Measurements from ENCODE around the gene CPA5. TPM values are rescaled to one million over a fixed set of nuclear protein-coding genes. Genes with fewer than 3 reads are reported as not detected.

The CPA5 gene
- total RNA-seq, 1 experiment from 2014 or later = 0.06 TPM

DNA sequence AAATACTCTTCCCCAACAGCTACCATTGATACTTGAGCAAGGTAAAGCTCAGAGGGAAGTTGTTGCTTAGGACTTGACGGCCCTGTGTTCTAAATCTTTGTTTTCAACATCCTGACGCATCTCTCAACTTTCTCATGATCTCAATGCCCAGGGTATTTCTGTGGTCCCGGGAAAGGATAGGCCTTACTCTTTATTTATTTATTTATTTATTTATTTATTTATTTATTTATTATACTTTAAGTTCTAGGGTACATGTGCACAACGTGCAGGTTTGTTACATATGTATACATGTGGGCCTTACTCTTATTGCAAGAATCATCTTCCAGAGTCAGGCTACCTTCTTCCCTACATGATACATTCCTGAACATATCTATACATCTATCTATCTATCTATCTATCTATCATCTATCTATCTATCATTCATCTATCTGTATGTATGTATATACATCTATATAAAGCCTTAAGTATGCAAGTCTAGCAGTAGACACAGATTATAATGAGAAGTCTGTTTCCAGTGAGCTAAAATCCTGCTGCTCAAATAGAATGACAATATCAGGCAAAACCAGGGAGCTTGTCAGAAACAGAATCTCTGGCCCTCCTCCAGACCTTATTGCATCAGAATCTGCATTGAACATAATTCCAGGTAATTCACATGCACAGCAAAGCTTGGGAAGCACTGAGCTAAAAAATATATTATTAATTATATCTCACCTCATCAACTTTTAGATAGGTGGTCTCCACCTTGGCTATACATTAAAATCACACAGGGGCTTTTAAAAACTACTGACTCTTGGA is 12.2 kb upstream of the CPA5 start:
- DNase-seq (ENCODE audit: low read depth) = no peak

DNA sequence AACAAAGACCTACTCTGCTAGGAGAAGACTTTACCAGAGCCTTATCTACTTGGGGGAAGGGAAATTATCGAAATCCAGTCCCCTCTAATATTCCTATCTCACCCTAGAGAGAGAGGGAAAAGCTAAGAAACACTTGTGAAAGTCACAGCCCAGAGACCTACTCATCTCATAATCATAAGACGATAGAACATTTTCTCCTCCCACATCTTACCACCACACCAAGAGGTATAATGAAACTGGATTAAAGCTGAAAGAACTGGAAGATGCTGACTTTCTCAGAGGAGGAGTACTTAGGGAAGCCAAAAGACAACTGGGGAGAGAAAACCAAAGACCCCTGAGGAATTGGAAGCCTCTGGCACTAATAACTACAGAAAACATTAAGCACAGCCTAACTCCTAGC is 10.8 kb upstream of the CPA5 start:
- DNase-seq (ENCODE audit: low read depth) = no peak

DNA sequence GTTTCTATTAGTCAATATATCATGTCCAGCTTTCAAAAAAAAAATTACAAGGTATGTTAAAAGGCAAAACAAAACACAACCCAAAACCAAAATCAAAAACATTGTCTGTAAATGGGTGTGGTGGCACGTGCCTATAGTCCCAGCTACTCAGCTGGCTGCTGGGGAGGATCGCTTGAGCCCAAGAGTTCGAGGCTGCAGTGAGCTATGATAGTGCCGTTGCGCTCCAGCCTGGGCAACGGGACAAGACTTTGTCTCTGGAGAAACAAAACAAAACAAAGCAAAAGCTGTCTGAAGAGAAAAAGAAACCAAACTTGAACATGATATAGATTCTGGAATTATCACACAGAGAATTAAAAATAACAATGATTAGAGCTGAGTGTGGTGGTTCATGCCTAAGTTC is 10.3 kb upstream of the CPA5 start:
- DNase-seq (ENCODE audit: low read depth) = no peak

DNA sequence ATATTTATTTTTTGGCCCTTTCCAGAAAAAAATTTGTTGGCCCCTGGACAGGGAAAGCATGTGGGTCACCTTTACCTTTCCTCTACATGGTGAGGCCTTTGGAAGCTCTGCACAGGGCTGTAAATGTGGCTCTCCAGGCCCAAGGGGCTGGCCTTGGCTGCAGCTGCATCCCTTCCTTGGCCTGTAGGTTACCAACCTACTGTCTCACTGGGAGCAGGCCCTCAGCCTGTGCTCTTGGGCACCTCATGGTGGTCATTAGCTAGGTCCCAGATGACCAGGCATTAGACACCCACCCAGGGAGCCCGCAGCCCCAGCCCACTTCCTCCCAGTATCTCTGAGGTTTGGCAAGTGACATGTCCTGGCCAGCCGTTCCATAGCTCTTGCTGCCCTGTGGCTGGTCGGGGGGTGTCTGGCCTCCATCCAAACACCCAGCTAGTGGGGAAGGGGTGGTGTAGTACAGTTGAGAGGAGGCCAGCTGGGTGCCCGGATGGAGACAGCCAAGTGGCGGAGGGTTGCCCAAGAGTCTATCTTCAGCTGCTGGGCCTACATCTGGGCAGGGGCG is 7.1 kb upstream of the CPA5 start:
- DNase-seq (ENCODE audit: low read depth) = no peak

DNA sequence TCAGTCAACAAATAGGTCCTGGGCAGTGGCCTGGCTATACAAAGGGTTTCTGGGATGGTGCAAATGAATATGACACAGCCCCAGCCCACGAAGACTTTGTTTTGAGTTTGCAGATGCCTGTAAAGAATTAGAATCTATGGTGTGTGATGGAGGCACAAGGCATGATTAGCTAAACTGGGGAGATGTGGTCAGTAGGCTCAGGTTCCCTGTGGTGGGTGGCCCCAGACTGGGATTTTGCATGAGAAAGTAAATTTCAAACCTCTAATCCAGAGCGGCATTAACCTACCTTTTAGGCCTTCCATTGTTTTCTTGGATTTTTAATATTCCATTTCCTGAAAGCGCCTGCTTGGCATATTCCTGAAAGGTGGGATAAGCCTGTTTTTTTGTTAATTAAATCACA is 6.4 kb upstream of the CPA5 start:
- no peak for DNase-seq (ENCODE audit: low read depth)

DNA sequence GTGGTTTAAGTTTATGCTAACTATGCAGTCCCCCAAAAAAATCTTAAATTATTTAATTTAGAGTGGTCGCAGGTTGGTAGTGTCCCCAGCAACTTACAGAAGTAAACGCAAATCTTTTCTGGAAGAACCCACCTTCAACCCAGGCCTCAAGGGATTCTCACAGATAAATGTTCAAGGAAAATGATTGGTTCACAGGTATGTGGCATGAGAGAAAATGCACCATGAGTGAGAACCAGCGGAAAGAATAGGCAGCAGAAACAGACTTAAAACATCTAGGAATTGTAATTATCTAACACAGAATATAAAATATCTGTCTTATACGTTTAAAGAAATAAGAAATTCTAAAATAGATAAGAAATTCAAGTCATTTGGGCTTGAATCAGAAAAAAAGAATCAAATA is 2.7 kb upstream of the CPA5 start:
- no peak for DNase-seq (ENCODE audit: low read depth)

DNA sequence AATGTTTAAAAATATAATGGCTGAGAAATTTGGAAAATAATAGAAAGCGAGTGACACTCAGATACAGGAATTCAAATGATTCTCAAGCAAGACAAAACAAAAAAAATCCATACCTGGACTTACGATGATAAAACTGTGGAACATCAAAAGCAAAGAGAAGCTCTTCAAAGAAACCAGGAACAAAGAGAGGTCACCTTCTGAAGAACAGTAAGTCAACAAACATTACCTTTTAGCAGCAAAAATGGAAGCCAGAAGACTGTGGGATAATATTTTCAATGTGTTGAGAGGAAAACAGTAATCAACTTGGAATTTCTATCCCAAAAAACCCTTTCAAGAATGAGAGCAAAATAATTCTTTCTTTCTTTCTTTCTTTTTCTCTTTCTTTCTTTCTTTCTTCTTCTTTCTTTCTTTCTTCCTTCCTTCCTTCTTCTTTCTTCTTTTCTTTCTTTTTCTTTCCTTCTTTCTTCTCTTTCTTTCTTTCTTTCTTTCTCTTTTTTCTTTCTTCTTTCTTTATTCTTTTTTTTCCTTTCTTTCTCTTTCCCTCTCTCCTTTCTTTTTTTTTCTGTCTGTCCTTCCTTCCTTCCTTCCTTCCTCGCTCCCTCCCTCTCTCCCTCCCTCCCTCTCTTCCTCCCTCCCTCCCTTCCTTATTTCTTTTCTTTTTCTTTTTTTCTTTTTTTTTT is 1.8 kb upstream of the CPA5 start:
- DNase-seq (ENCODE audit: low read depth) = no peak

DNA sequence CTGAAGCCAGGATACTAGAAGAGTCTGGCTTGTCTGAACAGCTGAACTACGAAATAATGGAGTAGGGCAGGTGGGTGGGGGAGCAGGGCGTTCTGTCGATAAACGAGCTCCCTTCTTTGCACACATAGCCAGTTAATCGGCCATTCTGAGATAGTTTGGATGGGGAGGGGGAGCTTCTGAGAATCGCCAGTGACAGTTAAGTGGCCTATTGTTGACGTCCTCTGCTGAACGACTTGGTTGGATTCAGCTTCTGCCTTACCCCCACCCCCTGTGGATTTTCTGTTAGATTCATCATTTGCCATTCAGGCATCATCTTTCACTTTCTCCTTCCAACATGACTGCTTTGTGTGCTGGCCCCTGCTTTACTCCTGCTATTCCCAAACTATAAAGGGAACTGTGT is 520 bp downstream of the CPA5 start:
- DNase-seq (ENCODE audit: low read depth) = peak; percentile 44

DNA sequence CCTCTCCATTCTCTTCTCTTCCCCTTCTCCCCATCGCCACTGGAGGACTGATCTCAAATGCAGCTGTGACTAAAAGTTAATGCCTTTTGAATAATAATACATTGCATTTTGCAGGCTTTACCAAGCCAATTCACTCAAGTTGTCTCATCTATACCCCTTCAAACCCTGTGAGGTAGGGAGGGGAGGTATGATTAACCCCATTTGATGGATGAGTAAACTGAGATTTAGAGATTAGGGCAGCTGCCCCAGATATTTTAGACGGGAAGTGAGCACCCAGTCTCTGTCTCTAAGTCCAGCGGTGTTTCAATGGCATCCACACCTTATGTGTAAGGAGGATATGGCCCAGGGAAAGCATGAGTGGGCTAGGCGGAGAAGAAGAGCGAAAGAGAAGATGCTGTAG is 1.1 kb downstream of the CPA5 start:
- DNase-seq (ENCODE audit: low read depth) = no peak

DNA sequence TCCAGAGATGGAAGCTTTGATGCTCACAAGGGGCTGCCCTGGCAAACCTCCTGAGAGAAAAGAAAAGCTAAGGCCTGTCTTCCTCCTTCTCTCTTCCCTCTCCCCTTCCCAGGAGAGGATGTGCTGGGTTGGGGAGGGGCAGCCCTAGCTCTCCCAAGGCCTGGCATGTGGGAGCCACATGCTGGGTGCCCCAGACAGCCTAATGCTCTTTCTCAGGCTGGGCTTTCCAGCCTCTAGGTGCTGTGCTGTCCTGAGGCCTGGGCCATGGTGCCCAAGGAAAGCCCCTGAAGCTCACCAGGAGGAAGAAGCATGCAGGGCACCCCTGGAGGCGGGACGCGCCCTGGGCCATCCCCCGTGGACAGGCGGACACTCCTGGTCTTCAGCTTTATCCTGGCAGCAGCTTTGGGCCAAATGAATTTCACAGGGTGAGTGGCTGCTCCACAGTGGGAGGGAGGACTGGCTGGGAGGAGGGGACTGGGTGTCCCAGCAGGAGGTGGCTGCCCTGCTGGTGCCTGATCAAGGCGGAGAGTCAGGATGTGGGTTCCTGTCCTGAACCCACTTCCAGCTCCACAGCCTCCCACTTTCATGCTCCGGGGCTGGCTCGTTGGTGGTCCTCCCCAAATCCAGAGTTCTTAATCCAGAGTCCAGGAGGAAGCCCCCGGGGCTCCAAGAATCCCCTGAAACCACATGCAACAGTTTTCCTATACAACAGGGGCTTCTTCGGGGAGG is 1.7 kb downstream of the CPA5 start:
- DNase-seq (ENCODE audit: low read depth) = no peak

DNA sequence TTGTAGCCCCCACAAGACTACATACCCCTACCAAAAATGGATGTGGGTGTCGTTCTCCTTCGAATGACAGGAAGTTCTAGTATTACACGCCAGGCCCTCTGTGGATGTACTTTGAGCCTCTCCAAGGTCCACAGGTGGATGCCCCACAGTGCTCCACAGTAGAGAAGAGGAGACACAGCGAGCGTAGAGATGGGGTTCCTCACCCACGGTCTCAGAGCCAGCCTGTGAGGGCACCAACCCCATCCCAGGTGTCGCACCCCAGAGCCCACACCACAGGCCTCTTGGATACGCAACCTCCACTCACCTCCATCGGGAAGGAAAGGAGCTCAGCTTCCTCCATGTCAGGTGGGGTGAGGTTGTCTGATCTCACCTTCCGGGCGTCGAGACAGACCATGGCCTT is 2.3 kb downstream of the CPA5 start:
- DNase-seq (ENCODE audit: low read depth) = no peak

DNA sequence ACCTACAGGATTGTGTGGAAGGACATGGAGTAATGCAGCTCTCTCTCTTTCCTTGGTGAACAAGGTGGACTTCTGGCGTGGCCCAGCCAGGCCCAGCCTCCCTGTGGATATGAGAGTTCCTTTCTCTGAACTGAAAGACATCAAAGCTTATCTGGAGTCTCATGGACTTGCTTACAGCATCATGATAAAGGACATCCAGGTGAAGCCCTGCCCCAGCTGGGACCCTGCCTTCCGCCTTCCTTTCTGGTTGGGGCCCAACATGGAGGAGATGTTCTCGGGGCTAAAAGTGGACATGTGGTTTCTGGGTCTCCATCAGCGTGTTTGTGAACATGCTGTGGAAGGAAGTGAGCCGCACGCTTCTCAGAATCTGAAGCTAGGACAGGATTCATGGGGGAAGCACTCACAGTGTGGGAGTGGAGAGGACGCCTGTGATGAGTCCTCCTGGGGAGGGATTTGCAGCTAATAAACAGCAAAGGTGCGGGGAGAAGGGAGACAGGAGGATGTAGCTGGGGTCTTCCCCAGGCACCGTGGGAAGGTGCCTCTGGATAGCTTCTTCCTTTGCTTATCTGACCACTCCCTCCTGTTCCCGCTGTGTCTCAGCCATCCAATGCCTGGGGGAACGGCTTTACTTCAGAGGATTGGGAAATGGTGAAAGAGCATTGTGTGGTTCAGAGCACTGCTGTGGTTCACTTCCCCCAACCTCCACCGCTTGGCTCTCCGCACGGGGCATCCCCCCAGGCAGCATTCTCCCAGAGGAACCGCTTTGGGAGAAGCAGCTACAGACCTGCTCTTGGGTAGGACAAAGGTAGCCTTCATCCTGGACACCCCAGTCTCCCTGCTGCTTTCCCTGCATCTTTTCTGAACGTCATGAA is 5.5 kb downstream of the CPA5 start:
- DNase-seq (ENCODE audit: low read depth) = no peak

DNA sequence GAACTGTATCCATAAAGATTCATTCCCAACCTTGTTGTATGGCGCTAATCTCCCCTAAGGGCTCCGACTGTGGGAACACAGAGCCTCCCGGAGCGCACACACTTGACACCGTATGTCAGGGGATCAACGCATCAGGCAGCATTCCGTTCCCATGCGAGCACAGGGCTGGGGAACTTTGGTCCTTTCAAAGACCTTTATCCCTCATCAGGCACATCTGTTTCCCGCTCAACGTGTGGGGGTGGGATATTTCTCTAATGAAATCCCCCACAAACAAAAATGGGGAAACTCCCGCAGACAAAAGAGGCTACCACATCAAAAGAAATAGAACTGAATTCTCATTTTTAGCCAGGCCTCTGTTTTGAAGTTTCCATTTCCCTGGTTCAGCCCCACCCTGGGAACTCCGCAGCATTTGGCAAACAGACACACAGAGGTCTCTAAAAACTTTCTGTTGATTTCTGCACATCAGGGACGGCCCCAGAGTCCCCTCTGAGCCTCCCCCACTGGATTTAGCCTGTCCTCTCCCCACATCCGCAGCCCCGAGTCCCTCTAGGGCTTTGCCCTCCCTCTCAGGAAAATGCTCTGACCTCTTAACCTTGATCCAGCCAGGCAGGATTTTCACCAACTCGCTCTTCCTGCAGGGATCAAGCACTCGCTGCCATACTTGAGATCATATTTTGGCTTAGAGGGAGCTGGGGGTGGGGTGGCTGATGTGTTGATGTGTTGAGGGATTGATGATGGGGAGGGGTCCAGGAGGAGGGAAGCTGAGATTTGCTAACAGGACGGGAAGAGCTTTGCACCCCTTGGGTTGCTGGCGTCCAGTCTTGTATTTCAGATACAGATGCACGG is 6.6 kb downstream of the CPA5 start:
- no peak for DNase-seq (ENCODE audit: low read depth)

DNA sequence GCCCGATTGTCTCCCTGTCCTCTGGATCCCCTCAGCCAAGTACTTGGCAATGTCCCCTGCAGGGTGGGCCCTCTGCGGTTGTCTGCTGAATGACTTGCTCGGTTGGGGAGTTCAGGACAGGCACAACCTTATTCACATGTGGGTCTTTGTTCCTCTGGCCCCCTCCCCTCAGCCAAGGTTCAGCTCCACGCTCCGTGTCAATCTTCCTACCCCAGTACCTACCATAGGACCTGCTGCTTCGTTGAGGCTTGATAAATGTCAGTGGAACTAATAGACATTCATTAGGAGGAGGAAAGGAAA is 7.1 kb downstream of the CPA5 start:
- DNase-seq (ENCODE audit: low read depth) = no peak

DNA sequence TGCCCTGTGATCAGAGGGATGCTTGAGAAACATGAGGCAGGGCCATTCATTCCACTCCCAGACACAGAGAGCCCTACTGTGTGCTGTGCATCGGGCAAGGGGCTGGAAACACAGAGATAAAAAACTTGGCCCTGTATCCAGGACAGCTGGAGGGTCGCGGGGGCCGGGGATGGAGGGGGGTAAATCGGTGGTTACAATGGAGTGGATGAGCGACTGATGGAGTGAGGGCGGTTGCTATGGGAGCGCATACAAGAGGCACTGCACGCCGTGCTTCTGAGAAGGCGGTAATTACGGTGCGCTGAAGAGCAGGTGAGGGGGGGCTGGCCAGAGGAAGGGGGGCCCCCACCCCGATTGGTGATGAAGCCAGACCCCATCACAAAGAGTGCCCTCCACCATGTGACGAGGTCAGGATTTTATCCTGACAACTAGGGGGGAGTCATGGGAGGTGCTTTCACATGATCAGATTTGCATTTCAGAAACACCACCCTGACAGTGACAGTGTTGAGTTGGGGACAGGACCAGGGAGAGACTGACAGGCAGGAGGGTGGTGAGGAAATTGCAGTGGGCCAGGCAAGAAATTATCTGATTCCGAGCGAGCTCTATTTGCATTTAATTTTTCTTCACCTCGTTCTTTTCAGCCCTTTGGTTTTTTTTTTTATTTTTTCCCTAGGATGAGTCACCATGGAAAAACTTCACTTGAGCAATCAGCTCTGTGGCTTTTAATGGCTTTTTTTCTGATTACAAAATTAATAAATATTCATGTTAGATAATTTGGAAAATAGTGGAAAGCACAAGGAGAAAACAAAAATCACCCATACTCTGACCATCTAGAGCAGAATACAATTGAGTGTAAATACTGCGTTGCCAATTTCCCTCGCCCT is 7.8 kb downstream of the CPA5 start:
- DNase-seq (ENCODE audit: low read depth) = peak; percentile 74

DNA sequence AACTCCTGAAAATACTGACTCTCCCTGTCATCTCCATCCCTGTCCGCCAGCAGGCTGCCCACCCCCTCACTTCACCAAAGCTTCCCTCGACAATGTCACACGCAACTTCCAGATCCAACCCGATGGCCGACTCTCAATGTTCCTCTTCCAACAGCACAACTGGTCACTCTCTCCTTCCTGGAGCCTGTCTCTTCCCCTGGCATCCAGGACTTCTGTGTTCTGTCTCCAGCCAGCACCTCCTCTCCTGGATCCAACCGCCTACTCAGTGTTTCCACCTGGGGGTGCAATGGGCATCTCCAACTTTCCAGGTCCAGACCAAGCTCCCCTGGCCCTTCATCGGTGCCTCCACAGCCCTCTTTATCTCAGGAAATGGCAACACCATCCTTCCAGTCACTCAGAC is 8.6 kb downstream of the CPA5 start:
- DNase-seq (ENCODE audit: low read depth) = no peak

DNA sequence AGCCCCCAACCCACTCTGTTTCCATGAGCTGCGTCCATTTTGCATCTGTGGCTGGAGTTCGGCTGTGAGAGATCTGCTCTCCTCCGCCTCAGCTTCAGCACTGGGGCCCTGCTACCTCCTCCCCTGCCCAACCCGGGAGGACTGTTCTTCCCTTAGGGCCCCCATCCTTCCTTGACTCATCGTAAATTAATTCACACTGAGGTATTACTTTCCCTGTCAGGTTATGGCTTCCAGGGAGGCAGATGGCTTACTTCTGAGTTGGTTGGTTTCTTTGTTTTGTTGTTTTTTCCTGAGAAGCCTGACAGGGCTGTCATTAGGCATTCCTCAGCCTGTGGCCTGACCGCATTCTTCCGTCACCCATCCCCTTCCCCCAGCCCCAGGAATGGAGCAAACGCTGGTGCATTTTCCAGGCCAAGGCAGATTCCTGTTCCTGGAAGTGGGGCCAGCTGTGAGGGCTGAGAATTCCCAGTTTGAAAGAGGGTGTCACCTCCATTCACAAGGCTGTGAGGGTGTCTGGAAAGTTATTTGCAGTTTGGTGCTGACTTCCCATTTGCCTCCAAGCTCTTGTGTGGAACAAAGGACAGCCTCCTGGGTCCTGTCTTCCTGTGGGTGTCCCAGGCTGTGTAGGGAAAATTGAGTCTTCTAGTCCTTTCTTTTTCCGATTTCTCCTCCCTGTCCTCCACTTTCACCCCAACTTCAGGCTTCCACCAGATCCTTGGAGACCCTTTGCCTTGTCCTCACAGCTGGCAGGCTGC is 11.7 kb downstream of the CPA5 start:
- peak; percentile 100 for DNase-seq (ENCODE audit: low read depth)

DNA sequence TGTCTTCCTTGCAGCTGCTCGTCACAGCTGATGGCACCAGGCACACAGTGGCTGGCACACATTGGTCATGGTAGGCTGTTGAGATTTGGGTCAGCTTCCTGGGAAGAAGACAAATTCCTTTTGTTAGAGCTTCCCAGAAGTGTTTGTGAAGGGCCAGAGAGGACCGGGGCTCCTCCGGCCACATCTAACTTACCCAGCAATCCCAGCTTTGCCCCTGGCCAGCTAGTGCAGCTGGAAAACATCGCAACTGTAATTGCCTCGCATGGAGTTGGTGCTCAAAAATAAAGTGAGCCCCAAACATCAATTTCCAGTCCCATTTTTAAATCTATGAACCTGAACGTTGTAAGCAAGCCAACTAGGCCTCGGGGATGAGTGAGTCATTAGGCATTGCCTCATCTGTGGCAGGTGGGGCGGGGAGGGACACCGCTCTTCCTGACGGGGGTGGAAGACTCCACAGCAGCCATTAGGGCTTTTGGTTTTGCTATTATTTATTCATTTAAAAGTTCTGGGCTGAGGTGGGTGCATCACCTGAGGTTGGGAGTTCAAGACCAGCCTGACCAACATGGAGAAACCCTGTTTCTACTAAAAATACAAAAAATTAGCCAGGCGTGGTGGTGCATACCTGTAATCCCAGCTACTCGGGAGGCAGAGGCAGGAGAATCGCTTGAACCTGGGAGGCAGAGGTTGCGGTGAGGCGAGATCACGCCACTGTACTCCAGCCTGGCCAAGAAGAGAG is 12.4 kb downstream of the CPA5 start:
- peak; percentile 95 for DNase-seq (ENCODE audit: low read depth)
